KMS-11 (cell line): Measurements from ENCODE around the gene FBXL17.

Source experiments
- H2AFZ ChIP-seq: fragments of 200-600 bp; sonication (generic); 2 replicates; pipeline ENCODE4 v1.6.1; 2016; ENCODE audit warnings: antibody characterized with exemption, mixed run types, low read depth
- H3K27ac ChIP-seq: fragments of 200-600 bp; sonication (generic); 2 replicates; pipeline ENCODE4 v1.6.1; 2016; ENCODE audit warnings: mild to moderate bottlenecking, mixed run types
- H3K27me3 ChIP-seq: fragments of 200-600 bp; sonication (generic); 2 replicates; pipeline ENCODE4 v1.6.1; 2017; ENCODE audit warnings: mild to moderate bottlenecking, low read depth, mixed run types, moderate library complexity; ENCODE audit not compliant: insufficient read depth
- H3K36me3 ChIP-seq: fragments of 200-600 bp; sonication (generic); 2 replicates; pipeline ENCODE4 v1.6.1; 2017; ENCODE audit warnings: mild to moderate bottlenecking, mixed run types; ENCODE audit not compliant: insufficient read depth
- H3K4me1 ChIP-seq: fragments of 200-600 bp; sonication (generic); 2 replicates; pipeline ENCODE4 v1.6.1; 2016; ENCODE audit warnings: mild to moderate bottlenecking, low read depth, mixed run types; ENCODE audit not compliant: poor library complexity, severe bottlenecking
- H3K4me2 ChIP-seq: fragments of 200-600 bp; sonication (generic); 2 replicates; pipeline ENCODE4 v1.7.0; 2016; ENCODE audit warnings: mild to moderate bottlenecking, mixed run types
- H3K4me3 ChIP-seq: fragments of 200-600 bp; sonication (generic); IDR thresholded peaks from 2 replicates; pipeline ENCODE4 v1.6.1; 2017; ENCODE audit warnings: low read depth, low read length, mixed read lengths; ENCODE audit not compliant: insufficient read depth
- H3K79me2 ChIP-seq: fragments of 200-600 bp; sonication (generic); 2 replicates; pipeline ENCODE4 v1.6.1; 2016; ENCODE audit warnings: low read depth, mixed run types; ENCODE audit not compliant: insufficient read depth
- H3K9ac ChIP-seq: fragments of 200-600 bp; sonication (generic); 2 replicates; pipeline ENCODE4 v1.6.1; 2016; ENCODE audit warnings: mild to moderate bottlenecking, mixed run types
- H4K20me1 ChIP-seq: fragments of 200-600 bp; sonication (generic); 2 replicates; pipeline ENCODE4 v1.6.1; 2016; ENCODE audit warnings: mild to moderate bottlenecking, mixed run types; ENCODE audit not compliant: insufficient read depth
- TF ChIP-seq, protein P1 (sequence below): fragments of 200-600 bp; sonication (generic); conservative IDR thresholded peaks from 2 replicates; pipeline ENCODE4 v1.6.1; 2017; ENCODE audit warnings: low read depth, mild to moderate bottlenecking, antibody characterized with exemption, low read length, moderate library complexity, mixed read lengths

FBXL17 gene

DNA sequence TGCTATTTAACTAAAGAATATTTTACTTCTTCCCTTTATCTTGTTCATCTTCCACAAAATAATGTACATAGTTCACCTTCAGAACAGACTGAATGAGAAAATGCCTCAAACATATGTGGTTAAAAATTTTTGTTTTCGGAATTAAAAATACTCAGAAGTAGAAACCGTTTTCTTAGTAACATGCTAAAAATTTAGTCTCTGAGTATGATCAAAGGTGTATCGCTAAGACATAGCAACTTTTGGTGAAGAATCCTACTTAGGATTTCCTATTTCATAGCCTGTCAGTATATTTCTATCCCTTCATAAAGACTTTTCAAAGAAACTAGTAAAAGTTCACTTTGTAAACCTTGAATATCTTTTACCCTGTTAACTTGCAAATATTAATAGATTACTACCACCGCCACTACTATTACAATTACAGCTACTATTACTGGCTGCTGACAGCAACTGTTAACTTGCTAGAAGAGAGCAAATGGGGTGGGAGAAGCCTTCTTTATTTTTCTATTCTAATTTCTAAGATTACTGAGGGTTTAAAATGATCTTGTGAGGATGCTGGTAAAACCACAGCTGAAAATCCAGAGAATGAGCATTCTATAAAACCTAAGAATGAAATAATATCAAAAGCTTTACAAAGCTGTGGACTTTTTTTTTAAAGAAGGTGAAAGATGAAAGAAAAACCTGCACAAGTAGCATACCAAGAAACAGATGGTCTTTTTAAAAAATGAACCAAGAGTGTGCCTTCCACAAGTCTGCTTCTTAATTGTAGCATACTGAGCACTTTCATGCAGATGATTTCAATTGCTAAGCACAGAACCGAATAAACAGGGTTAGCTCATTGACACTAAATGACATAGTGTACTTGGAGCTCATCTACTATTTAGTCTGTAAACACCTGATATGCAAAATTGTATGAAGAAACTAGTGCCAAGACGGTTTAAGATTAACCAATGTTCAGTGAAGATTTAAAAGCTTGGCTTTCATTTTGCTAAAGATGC, 464.9 kb downstream of the FBXL17 start:
- no peak overlapping the region for H2AFZ ChIP-seq
- no peaks in the 10 kb centered on the region for H3K27me3 ChIP-seq
- no peaks in the 10 kb centered on the region for H3K79me2 ChIP-seq
- TF ChIP-seq, protein P1, sequence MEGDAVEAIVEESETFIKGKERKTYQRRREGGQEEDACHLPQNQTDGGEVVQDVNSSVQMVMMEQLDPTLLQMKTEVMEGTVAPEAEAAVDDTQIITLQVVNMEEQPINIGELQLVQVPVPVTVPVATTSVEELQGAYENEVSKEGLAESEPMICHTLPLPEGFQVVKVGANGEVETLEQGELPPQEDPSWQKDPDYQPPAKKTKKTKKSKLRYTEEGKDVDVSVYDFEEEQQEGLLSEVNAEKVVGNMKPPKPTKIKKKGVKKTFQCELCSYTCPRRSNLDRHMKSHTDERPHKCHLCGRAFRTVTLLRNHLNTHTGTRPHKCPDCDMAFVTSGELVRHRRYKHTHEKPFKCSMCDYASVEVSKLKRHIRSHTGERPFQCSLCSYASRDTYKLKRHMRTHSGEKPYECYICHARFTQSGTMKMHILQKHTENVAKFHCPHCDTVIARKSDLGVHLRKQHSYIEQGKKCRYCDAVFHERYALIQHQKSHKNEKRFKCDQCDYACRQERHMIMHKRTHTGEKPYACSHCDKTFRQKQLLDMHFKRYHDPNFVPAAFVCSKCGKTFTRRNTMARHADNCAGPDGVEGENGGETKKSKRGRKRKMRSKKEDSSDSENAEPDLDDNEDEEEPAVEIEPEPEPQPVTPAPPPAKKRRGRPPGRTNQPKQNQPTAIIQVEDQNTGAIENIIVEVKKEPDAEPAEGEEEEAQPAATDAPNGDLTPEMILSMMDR, result no peak
- H3K9ac ChIP-seq, result no peak overlapping the region
- H3K36me3 ChIP-seq, result no peaks in the 10 kb centered on the region
- no peak overlapping the region for H3K27ac ChIP-seq
- H3K4me3 ChIP-seq, result no peak overlapping the region
- H3K4me1 ChIP-seq, result no peaks in the 10 kb centered on the region
- H4K20me1 ChIP-seq, result no peaks in the 10 kb centered on the region
- no peak overlapping the region for H3K4me2 ChIP-seq

DNA sequence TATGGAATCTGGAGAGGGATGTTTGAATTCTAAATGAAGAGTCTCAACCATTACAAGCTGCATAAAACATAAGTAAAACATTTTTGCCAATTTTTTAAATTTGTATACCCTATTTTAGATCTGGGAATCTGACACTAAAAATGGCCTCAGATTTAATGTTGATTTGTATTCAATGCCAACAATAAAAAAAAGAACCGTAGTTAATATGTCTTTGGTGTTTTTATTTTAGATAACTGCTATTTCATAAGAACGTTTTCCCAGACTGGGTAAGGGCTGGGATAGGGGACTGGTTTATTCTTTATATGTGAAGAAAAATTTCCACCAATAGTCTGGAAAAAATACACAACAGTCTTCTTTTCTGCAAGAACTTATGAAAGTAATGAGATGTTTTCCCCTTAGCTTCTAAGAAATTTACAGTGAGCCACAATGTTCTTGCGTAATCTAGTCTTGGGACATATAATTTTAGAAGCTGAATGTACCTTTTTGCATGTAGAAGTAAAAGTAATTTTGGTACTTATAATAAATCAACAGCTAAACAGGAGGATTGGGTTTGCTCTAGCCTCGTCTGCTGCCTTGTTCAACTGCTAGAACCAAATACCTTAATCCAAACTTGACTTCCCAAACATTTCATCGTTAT, 466.6 kb downstream of the FBXL17 start:
- H3K4me1 ChIP-seq, result no peaks in the 10 kb centered on the region
- H4K20me1 ChIP-seq, result no peaks in the 10 kb centered on the region
- no peaks in the 10 kb centered on the region for H3K36me3 ChIP-seq
- H2AFZ ChIP-seq, result no peak overlapping the region
- no peak overlapping the region for H3K4me2 ChIP-seq
- no peak overlapping the region for H3K4me3 ChIP-seq
- TF ChIP-seq, protein P1, result no peak
- no peak overlapping the region for H3K9ac ChIP-seq
- no peaks in the 10 kb centered on the region for H3K79me2 ChIP-seq
- no peaks in the 10 kb centered on the region for H3K27me3 ChIP-seq
- H3K27ac ChIP-seq, result no peak overlapping the region

DNA sequence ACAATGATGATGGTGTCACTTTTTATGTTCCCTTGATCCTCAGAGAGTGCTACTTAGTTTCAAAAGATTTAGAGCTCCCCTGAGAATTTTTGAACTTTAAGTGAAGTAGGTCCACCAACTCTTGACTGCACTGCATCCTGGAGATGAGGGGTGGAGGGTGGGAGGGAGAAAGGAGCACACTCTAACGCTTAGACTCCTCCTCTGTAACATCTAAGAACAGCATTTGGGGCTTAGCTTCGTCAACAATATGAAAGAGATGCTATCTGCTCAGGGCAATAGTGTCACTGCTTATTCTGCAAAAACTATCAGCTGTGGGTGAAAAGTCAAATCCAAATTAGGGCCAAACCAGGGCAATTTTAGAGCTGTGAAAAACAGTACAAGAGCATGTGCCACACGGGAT, 468.4 kb downstream of the FBXL17 start:
- Histone ChIP-seq H3K36me3 (no peaks in the 10 kb centered on the region), H3K4me2 (no peak overlapping the region), H2AFZ (no peak overlapping the region), H3K79me2 (no peaks in the 10 kb centered on the region), H3K9ac (no peak overlapping the region), H3K4me1 (no peaks in the 10 kb centered on the region), H3K4me3 (no peak overlapping the region), H4K20me1 (no peaks in the 10 kb centered on the region), H3K27me3 (no peaks in the 10 kb centered on the region), H3K27ac (no peak overlapping the region)
- TF ChIP-seq, protein P1, result no peak

DNA sequence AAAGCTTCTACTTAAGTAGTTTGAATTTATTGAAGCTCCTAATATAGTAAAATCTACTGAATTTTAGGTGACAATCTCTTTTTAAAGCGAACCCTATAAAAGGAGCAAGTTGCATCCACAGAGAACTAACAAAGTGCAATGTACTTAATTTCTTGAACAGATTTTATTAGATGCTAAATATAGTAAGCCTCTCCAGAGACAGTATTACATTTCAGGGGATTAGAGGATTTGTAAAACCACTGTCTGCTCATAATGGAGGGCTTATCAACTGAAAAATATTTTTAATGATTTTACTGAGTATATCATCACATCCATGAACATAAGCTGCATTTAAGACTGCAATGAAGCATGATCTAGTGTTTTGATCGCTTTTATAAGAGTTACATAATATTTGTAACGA, 481.2 kb downstream of the FBXL17 start:
- Histone ChIP-seq H3K27ac (no peak overlapping the region), H3K27me3 (no peaks in the 10 kb centered on the region), H3K4me3 (no peak overlapping the region), H3K36me3 (no peaks in the 10 kb centered on the region), H4K20me1 (no peaks in the 10 kb centered on the region), H3K4me1 (no peaks in the 10 kb centered on the region), H3K4me2 (no peak overlapping the region), H3K9ac (no peak overlapping the region), H2AFZ (no peak overlapping the region), H3K79me2 (no peaks in the 10 kb centered on the region)
- TF ChIP-seq, protein P1, result no peak
